H7 (cell line): ENCODE results near the gene TNNT1. TPM values are rescaled to one million over a fixed set of nuclear protein-coding genes. Genes with fewer than 3 reads are reported as not detected.

Source experiments
- DNase-seq: peaks from one replicate; pipeline ENCODE4 v3.0.0; 2012
- H3K27me3 ChIP-seq: 2 replicates; pipeline ENCODE4 v1.6.0; 2011; ENCODE audit warnings: mild to moderate bottlenecking, low read length; ENCODE audit not compliant: control insufficient read depth, insufficient read depth
- H3K36me3 ChIP-seq: replicated peaks from 2 replicates; pipeline ENCODE4 v1.5.1; 2011; ENCODE audit warnings: low read length; ENCODE audit not compliant: control insufficient read depth, insufficient read depth
- H3K4me3 ChIP-seq: 2 replicates; pipeline ENCODE4 v1.5.1; 2011; ENCODE audit warnings: low read depth, mild to moderate bottlenecking, control low read depth, low read length, moderate library complexity; ENCODE audit not compliant: insufficient read depth
- total RNA-seq: library from RNA; depleted of rRNA; stranded (reverse); fragments of >200 nt; shearing (Covaris generic); gene quantifications from 2 replicates; pipeline ENCODE4 v1.2.3, GENCODE V29; 2014

The TNNT1 gene
- total RNA-seq, 1 experiment from 2014 or later: 33.8 TPM

DNA sequence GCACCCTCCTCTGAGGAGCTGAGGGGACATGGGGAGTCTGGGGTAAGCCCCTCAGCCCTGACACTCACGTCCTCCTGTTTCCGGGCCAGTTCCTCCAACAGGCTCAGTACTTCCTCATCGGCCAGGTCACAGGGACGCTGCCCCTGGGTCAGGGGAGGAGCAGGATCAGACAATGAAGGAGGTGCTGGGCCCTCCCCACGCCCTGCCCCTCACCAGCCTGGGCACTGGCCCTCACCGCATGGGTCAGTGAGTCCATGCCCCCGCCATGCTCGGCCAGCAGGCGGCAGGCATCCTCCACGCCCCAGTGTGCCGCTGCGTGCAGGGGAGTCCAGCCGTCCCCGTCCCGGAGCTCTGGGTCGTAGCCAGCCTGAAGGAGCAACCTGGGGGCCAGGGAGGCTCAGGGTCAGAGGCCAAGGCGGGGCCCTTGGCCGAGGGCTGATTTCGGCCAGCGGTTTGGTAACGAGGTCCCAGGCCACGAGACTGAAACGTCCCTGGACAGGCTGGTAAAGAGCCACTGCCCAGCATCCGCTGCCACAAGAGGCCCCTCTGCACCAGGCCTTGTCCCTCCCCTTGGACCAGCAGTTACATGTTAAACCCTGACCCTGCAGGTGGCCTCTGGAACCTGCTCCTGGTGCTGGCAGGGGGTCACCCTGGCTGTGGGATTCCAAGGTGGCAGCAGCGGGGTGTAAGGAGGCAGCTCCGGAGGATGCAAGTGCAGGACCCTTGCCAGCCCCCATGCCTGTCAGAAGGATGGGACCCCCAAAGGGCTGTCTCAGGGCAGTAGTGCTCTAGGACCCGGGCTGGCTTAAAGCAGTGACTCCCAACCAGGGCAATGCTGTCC, 50.1 kb downstream of the TNNT1 start:
- no peaks in the 10 kb centered on the region for H3K27me3 ChIP-seq
- H3K36me3 ChIP-seq: peaks cover 2% of the 10 kb centered on the region
- DNase-seq: peak; percentile 80
- no peak overlapping the region for H3K4me3 ChIP-seq

- H3K4me3 ChIP-seq: no peak overlapping the region
- peak; percentile 46 for DNase-seq
- H3K36me3 ChIP-seq: no peaks in the 10 kb centered on the region
- no peaks in the 10 kb centered on the region for H3K27me3 ChIP-seq
Measured at GRCh38 chr19:55097864-55098715, 50.9 kb downstream of the TNNT1 start.

- DNase-seq: peak; percentile 86
- H3K27me3 ChIP-seq: no peaks in the 10 kb centered on the region
- no peak overlapping the region for H3K4me3 ChIP-seq
- no peaks in the 10 kb centered on the region; the same call in 1 of the 2 replicates for H3K36me3 ChIP-seq
Measured at GRCh38 chr19:55096061-55096701, 52.8 kb downstream of the TNNT1 start.

- Histone ChIP-seq H3K36me3 (no peaks in the 10 kb centered on the region; the same call in 1 of the 2 replicates), H3K27me3 (no peaks in the 10 kb centered on the region), H3K4me3 (no peak overlapping the region)
- peak; percentile 82 for DNase-seq
Measured at GRCh38 chr19:55095260-55096060, 53.5 kb downstream of the TNNT1 start.

- Histone ChIP-seq H3K27me3 (no peaks in the 10 kb centered on the region), H3K4me3 (no peak overlapping the region), H3K36me3 (no peaks in the 10 kb centered on the region; the same call in 1 of the 2 replicates)
- DNase-seq: peak; percentile 90
Measured at GRCh38 chr19:55094456-55095259, 54.3 kb downstream of the TNNT1 start.

DNA sequence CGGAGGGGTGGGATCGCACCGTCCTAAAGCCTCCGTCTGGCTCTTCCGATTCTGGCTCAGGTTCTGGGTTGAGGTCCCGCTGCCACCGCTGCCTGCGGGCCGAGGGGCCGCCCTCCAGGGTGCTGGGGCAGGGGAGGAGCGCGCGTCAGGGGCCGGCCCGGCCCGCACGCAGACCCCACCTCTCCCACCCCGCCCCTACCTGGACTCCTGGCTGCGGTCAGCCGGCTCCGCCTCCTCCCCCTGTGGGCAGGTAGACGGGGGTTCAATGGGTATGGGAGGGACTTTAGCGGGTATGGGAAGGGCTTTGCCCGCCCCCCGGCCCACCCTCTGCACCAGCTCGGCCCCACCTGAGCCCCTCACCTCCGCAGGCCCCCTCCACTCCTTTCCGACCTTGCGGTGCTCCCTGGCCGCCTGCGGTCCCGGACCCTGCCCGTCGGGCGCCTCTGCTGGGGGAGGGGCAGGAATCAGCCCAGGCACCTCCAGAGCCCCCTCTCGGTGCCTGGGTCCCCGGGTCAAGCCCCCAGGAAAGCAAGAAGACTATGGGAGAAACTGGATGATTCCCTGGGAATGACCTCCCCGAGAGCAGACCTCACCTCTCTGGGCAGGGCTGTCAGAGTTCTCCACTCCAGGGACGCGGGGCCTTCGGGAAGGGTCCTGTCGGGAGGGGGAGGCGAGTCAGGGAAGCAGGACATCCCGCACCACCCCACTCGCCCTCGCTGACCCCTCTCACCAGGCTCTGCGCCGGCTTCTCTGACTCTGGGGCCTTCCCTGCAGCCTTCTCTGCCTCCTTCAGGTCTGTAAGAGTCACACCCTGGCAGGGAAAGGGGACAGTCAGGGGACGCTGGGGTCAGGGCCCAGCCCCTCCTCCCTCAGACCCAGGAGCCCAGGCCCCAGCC, 56.3 kb downstream of the TNNT1 start:
- Histone ChIP-seq H3K4me3 (peak overlapping the region; percentile 58), H3K36me3 (no peaks in the 10 kb centered on the region; the same call in 1 of the 2 replicates), H3K27me3 (peaks cover 7% of the 10 kb centered on the region; the same call in 1 of the 2 replicates)
- DNase-seq: peak; percentile 97

- Histone ChIP-seq H3K27me3 (peaks cover 11% of the 10 kb centered on the region), H3K4me3 (peak overlapping the region; percentile 58), H3K36me3 (no peaks in the 10 kb centered on the region; the same call in 1 of the 2 replicates)
- DNase-seq: peak; percentile 99
Measured at GRCh38 chr19:55091955-55092354, 57.1 kb downstream of the TNNT1 start.

GRCh38 chr19:55091126-55091910, 57.7 kb downstream of the TNNT1 start:
- DNase-seq: no peak
- no peak overlapping the region; the same call in 1 of the 2 replicates for H3K4me3 ChIP-seq

DNA sequence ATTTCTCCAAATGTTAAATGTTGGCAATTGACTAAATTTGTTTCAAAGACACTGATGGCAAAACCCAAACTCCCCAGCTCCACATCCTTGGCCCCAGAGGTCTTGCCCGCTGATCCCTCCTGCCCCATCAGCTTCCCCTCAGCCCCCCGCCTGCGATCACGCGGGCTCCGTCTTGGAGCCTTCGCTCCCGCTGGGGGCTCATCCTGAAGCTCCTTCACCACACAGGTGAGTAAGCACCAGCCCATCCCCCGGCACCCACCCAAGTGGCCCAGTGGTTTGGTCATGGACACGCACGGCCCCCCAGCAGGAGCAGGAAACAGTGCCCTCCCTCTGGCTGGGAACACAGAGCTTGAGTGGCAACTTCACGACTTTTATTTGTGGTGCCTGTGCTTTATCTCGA, 58.4 kb downstream of the TNNT1 start:
- Histone ChIP-seq H3K4me3 (no peak overlapping the region), H3K27me3 (peaks cover 23% of the 10 kb centered on the region), H3K36me3 (no peaks in the 10 kb centered on the region; the same call in 1 of the 2 replicates)
- DNase-seq: peak; percentile 33

More at GRCh38 chr19:55091126-55091910, 57.7 kb downstream of the TNNT1 start:
- Histone ChIP-seq H3K27me3 (peaks cover 15% of the 10 kb centered on the region), H3K36me3 (no peaks in the 10 kb centered on the region; the same call in 1 of the 2 replicates)

DNA sequence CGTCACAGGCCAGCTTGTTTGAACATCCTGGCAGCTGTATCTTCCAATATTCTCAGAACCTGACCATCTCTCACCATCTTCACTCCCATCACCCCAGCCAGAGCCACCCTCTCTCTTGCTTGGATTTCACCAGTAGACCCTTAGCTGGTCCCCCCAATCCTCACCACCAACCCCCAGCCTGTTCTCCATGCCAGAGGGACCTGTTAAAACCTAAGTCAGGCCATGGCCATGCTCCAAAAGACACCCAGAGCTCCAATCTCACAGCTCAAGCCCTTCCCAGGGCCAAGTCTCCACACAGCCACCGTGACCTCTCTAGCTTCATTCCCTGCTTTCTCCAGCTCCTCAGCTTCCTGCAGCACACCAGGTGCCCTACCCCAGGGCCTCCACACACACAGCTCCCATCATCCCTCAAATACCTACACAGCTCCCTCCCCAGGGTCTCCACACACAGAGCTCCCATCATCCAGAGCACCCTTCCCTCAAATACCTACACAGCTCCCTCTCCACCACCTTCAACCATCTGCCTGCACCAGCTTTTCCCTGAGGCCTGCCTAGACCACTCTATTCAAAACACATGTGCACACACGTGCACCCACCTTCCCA, 59.6 kb downstream of the TNNT1 start:
- Histone ChIP-seq H3K27me3 (peaks cover 31% of the 10 kb centered on the region), H3K4me3 (no peak overlapping the region), H3K36me3 (no peaks in the 10 kb centered on the region; the same call in 1 of the 2 replicates)
- DNase-seq: peak; percentile 33

DNA sequence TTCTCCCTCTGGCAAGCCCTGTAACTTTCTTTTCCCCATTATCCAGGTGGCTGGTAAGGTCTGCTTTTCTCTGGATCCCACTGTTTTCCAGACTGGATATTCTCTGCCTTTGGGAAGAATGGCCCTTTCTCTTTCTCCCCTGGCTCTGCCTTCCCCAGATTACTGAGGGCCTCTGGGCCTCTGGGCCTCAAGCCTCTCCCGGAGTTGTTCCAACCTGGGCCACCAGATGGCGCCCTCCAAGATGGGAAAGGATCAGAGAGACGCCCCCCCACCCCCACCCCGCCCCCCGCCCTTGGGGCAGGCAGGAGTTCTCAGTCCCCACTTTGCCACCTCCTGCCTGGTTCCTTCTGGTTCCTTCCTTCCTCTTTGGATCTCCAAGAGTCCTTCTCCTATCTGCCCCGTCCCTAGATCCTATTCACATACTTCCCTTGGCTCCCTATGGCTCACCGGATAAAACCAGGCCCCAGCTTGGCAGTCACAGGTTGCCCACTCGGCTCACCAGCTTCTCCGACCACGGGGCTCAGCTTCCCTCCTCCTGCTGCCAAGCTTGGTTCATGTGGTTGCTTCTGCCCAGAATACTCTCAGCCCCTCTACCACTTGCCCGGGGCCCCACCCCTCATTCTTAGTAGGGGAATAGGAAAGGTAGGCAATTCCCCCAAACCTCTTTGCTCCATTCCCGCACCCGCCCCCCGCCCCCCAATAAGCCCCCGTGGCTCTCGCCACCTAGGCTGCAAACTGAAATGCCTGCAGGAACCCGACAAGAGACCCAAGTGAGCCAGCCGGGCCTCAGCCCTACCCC, 60.3 kb downstream of the TNNT1 start:
- H3K4me3 ChIP-seq: no peak overlapping the region
- DNase-seq: peak; percentile 95
- H3K36me3 ChIP-seq: no peaks in the 10 kb centered on the region; the same call in 1 of the 2 replicates
- peaks cover 38% of the 10 kb centered on the region for H3K27me3 ChIP-seq
